BJ (cell line): ENCODE data around the gene KRTAP9-1. TPM values are rescaled to one million over a fixed set of nuclear protein-coding genes. Genes with fewer than 3 reads are reported as not detected.

Source experiments
- CTCF ChIA-PET: fragments of 350-600 bp; formaldehyde crosslinking; extraction: SDS; loops from one replicate; lab custom pipeline; 2021; ENCODE audit warnings: antibody characterized with exemption, inconsistent platforms; lab: Yijun Ruan, JAX
- POLR2A ChIA-PET: fragments of 300-600 bp; sonication (Branson Sonifier 250); formaldehyde crosslinking; extraction: SDS; loops from one replicate; lab custom pipeline; 2021; ENCODE audit warnings: antibody characterized with exemption; lab: Charles Lee
- DNase-seq: peaks from one replicate; pipeline ENCODE4 v3.0.0-alpha.2; 2011; ENCODE audit warnings: low read depth
- H3K27me3 ChIP-seq: 2 replicates; pipeline ENCODE4 v1.6.0; 2011; ENCODE audit warnings: low read length; ENCODE audit not compliant: control insufficient read depth, insufficient read depth
- H3K36me3 ChIP-seq: 2 replicates; pipeline ENCODE4 v1.5.1; 2011; ENCODE audit warnings: low read length; ENCODE audit not compliant: control insufficient read depth, insufficient read depth
- H3K4me3 ChIP-seq: 2 replicates; pipeline ENCODE4 v1.5.1; 2011; ENCODE audit warnings: low read depth, mild to moderate bottlenecking, control low read depth, low read length
- polyA plus RNA-seq: library from polyadenylated mRNA; depleted of rRNA; stranded (reverse); fragments of >200 nt; gene quantifications from 2 replicates; pipeline ENCODE4 v1.2.3, GENCODE V29; 2011
- TF ChIP-seq, protein P1 (sequence below): IDR thresholded peaks from 2 replicates; pipeline ENCODE4 v1.5.1; 2011; ENCODE audit warnings: low read depth, mild to moderate bottlenecking, control low read depth, inconsistent platforms, low read length, moderate library complexity; ENCODE audit not compliant: insufficient read depth

KRTAP9-1 gene
- polyA plus RNA-seq, 1 experiment: not detected

DNA sequence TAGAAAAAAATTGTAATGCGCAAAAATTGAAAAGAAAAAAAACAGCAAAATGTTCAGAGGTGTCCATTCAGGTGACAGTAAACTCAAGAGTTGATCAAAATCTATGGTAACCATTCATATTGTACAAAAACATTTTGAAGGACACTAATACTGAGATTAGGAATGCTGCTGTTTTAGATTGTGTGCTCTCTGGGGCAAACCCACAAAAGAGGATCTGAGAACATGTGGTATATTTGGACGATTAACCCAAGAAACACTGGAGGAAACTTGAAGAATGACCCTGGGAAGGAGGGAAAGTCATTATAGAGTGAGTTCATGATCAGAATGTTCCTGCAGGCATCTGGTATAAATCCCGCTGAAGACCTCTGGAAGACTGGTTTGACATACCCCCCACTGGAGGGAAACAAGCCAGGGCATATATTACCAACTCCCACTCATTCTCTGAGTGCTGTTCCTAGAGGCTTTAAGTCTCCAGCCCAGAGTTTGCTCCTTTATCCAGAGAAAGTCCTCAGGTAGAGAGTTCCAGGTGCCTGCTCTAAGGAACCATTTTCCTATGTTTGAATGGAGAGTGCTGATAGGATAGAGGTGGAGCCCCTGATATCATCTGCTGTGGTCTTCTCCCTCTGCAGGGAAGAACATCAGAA is 12.8 kb upstream of the KRTAP9-1 start:
- CTCF ChIA-PET: no interaction called here
- TF ChIP-seq, protein P1, sequence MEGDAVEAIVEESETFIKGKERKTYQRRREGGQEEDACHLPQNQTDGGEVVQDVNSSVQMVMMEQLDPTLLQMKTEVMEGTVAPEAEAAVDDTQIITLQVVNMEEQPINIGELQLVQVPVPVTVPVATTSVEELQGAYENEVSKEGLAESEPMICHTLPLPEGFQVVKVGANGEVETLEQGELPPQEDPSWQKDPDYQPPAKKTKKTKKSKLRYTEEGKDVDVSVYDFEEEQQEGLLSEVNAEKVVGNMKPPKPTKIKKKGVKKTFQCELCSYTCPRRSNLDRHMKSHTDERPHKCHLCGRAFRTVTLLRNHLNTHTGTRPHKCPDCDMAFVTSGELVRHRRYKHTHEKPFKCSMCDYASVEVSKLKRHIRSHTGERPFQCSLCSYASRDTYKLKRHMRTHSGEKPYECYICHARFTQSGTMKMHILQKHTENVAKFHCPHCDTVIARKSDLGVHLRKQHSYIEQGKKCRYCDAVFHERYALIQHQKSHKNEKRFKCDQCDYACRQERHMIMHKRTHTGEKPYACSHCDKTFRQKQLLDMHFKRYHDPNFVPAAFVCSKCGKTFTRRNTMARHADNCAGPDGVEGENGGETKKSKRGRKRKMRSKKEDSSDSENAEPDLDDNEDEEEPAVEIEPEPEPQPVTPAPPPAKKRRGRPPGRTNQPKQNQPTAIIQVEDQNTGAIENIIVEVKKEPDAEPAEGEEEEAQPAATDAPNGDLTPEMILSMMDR: no peak
- DNase-seq: no peak
- H3K36me3 ChIP-seq: no peaks in the 10 kb centered on the region
- POLR2A ChIA-PET: no interaction called here
- H3K27me3 ChIP-seq: no peaks in the 10 kb centered on the region
- no peak overlapping the region for H3K4me3 ChIP-seq

- DNase-seq: no peak
- ChIA-PET CTCF (no interaction called here), POLR2A (no interaction called here)
- TF ChIP-seq, protein P1: no peak
- Histone ChIP-seq H3K36me3 (no peaks in the 10 kb centered on the region), H3K4me3 (no peak within 1 kb of the TSS), H3K27me3 (no peaks in the 10 kb centered on the region)
These were observed 11.9 kb upstream of the KRTAP9-1 start, which contains the start of gene KRTAP4-2 for GRCh38 chr17:41177727-41178271. KRTAP4-2 (minus strand) TSS chr17:41178221; CDS start chr17:41178164, 57 bp downstream.

DNA sequence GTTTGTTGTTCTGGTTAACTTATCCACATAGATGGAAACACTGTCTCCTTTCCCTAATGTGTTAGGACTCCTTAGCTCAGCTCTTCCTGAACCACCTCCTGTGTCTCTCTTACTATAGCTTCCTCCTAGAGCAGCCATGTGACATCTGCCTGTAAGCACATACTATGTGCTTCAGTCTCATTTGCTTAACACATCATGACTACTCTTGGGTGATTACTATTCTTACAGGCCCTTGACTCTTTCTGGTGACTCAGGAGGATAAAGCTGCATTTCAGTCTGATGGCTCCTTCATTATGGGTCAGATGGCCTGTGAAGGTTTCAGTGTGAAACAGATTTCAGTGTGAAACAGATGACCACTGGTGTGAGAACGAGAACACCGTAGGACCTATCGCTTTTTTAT is 11.3 kb upstream of the KRTAP9-1 start:
- ChIA-PET CTCF (no interaction called here), POLR2A (no interaction called here)
- TF ChIP-seq, protein P1: no peak
- H3K36me3 ChIP-seq: no peaks in the 10 kb centered on the region
- H3K4me3 ChIP-seq: no peak overlapping the region
- no peaks in the 10 kb centered on the region for H3K27me3 ChIP-seq
- DNase-seq: no peak

DNA sequence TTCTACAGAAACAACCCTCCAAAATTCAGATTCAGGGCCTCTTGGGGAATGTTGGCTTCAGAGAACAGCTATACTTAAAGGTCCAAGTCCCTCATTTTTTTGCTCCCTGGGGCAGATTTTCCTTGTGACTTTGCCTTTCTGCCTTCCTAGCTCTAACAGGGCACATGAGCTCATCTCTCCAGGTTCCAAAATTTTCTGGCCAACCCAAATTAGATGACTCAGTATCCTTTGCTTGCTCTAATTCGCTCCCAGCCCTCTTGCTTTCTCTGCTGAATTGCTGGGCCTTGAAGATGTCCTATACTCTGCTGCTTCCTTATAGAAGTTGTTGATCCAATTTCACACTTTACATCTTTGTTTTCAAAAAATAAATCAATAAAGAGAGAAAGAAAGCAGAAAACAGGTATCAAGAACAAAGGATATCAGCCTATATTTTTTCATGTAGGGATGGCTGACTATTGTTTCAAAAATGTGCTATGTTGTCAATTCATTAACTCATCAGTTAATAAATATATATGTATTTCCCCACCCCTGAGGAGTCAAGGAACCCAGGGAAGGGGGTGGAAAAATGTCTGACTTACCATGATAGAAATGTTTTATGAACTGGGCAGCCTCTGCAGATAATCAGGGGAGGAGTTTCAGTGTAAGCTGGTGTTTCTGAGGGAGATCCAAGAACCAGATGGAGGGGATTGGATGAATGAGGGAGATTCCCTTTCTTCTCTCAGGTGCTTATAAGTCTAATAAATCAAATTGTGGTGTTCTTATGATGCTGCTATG is 10.7 kb upstream of the KRTAP9-1 start:
- ChIA-PET CTCF (no interaction called here), POLR2A (no interaction called here)
- TF ChIP-seq, protein P1: no peak
- H3K36me3 ChIP-seq: no peaks in the 10 kb centered on the region
- H3K27me3 ChIP-seq: no peaks in the 10 kb centered on the region
- DNase-seq: no peak
- no peak overlapping the region for H3K4me3 ChIP-seq

GRCh38 chr17:41184480-41184961 is 5.2 kb upstream of the KRTAP9-1 start, which contains the start of gene KRTAP4-1:
KRTAP4-1 (minus strand) TSS chr17:41184911; CDS start chr17:41184854, 57 bp downstream.
- Histone ChIP-seq H3K36me3 (no peaks in the 10 kb centered on the region), H3K4me3 (no peak within 1 kb of the TSS), H3K27me3 (no peaks in the 10 kb centered on the region; the same call in 1 of the 2 replicates)
- TF ChIP-seq, protein P1: no peak
- POLR2A ChIA-PET: no interaction called here
- DNase-seq: no peak
- CTCF ChIA-PET: no interaction called here
